ENCODE results near the gene EXD3. TPM values are rescaled to one million over a fixed set of nuclear protein-coding genes. Genes with fewer than 3 reads are reported as not detected.

EXD3 gene
- total RNA-seq, 1 donor from 2014 or later = 19.9 TPM

GRCh38 chr9:137454597-137455358 is 31.8 kb upstream of the EXD3 start:
- no peak overlapping the region for H3K27ac Mint-ChIP-seq (ENCODE audit: unreplicated experiment)
- no peaks in the 10 kb centered on the region for H3K9me3 Mint-ChIP-seq (ENCODE audit: unreplicated experiment)
- peaks cover 3% of the 10 kb centered on the region for H3K27me3 Mint-ChIP-seq (ENCODE audit: unreplicated experiment)
- H3K4me3 Mint-ChIP-seq (ENCODE audit: unreplicated experiment) = peak overlapping the region; percentile 31
- DNase-seq (ENCODE audit: low spot score) = peak; percentile 27
- no peaks in the 10 kb centered on the region for H3K4me1 Mint-ChIP-seq (ENCODE audit: unreplicated experiment)
- H3K36me3 Mint-ChIP-seq (ENCODE audit: low read depth, unreplicated experiment) = no peaks in the 10 kb centered on the region
- TF ChIP-seq CTCF (IDR thresholded peaks at IDR 0.05; ENCODE audit: unreplicated experiment) = no peak

GRCh38 chr9:137454145-137454596 is 31.2 kb upstream of the EXD3 start:
- no peaks in the 10 kb centered on the region for H3K4me1 Mint-ChIP-seq (ENCODE audit: unreplicated experiment)
- no peaks in the 10 kb centered on the region for H3K9me3 Mint-ChIP-seq (ENCODE audit: unreplicated experiment)
- DNase-seq (ENCODE audit: low spot score) = peak; percentile 71
- no peaks in the 10 kb centered on the region for H3K36me3 Mint-ChIP-seq (ENCODE audit: low read depth, unreplicated experiment)
- TF ChIP-seq CTCF (IDR thresholded peaks at IDR 0.05; ENCODE audit: unreplicated experiment) = no peak
- no peak overlapping the region for H3K27ac Mint-ChIP-seq (ENCODE audit: unreplicated experiment)
- peaks cover 3% of the 10 kb centered on the region for H3K27me3 Mint-ChIP-seq (ENCODE audit: unreplicated experiment)
- H3K4me3 Mint-ChIP-seq (ENCODE audit: unreplicated experiment) = peak overlapping the region; percentile 31

GRCh38 chr9:137453643-137454081 is 30.7 kb upstream of the EXD3 start:
- Mint-ChIP-seq H3K9me3 (ENCODE audit: unreplicated experiment) (no peaks in the 10 kb centered on the region), H3K36me3 (ENCODE audit: low read depth, unreplicated experiment) (no peaks in the 10 kb centered on the region), H3K4me1 (ENCODE audit: unreplicated experiment) (no peaks in the 10 kb centered on the region), H3K27me3 (ENCODE audit: unreplicated experiment) (peaks cover 3% of the 10 kb centered on the region), H3K27ac (ENCODE audit: unreplicated experiment) (no peak overlapping the region), H3K4me3 (ENCODE audit: unreplicated experiment) (peak overlapping the region; percentile 67)
- DNase-seq (ENCODE audit: low spot score) = peak; percentile 78
- no peak for TF ChIP-seq CTCF (IDR thresholded peaks at IDR 0.05; ENCODE audit: unreplicated experiment)

- DNase-seq (ENCODE audit: low spot score) = peak; percentile 15
- Mint-ChIP-seq H3K36me3 (ENCODE audit: low read depth, unreplicated experiment) (no peaks in the 10 kb centered on the region), H3K27me3 (ENCODE audit: unreplicated experiment) (peaks cover 3% of the 10 kb centered on the region), H3K27ac (ENCODE audit: unreplicated experiment) (no peak overlapping the region), H3K4me3 (ENCODE audit: unreplicated experiment) (no peak overlapping the region), H3K9me3 (ENCODE audit: unreplicated experiment) (no peaks in the 10 kb centered on the region), H3K4me1 (ENCODE audit: unreplicated experiment) (no peaks in the 10 kb centered on the region)
- no peak for TF ChIP-seq CTCF (IDR thresholded peaks at IDR 0.05; ENCODE audit: unreplicated experiment)
Observed at GRCh38 chr9:137452761-137453642, 30.0 kb upstream of the EXD3 start.

Measured in endothelial cell (in vitro differentiated cells).